WTC11 (cell line): ENCODE results near the gene TAMM41.

ENCODE experiments used
- CREB1 ChIP-seq: sonication (generic); formaldehyde crosslinking; IDR thresholded peaks from 2 replicates; pipeline ENCODE4 v1.8.0; 2023; ENCODE audit warnings: mild to moderate bottlenecking, missing genetic modification reagents
- GTF2I ChIP-seq: fragments of 250-450 bp; sonication (Bioruptor Pico); conservative IDR thresholded peaks from 2 replicates; pipeline ENCODE4 v1.4.0; 2021; ENCODE audit warnings: mild to moderate bottlenecking
- MAX ChIP-seq: sonication (generic); formaldehyde crosslinking; IDR thresholded peaks from 2 replicates; pipeline ENCODE4 v1.8.0; 2022; ENCODE audit warnings: mild to moderate bottlenecking, missing genetic modification reagents
- MXD4 ChIP-seq: fragments of 250-450 bp; sonication (Bioruptor Pico); IDR thresholded peaks from 2 replicates; pipeline ENCODE4 v1.8.0; 2021; ENCODE audit warnings: mild to moderate bottlenecking, moderate library complexity, borderline replicate concordance
- NR3C1 ChIP-seq: sonication (generic); formaldehyde crosslinking; conservative IDR thresholded peaks from 2 replicates; pipeline ENCODE4 v1.8.1; 2023; ENCODE audit warnings: low read depth, mild to moderate bottlenecking, missing genetic modification reagents
- RELA ChIP-seq: sonication (generic); formaldehyde crosslinking; IDR thresholded peaks from 2 replicates; pipeline ENCODE4 v1.8.1; 2022; ENCODE audit warnings: missing genetic modification reagents, mild to moderate bottlenecking, borderline replicate concordance
- SMAD3 ChIP-seq: sonication (generic); formaldehyde crosslinking; IDR thresholded peaks from 2 replicates; pipeline ENCODE4 v1.8.0; 2022; ENCODE audit warnings: missing genetic modification reagents, mild to moderate bottlenecking, borderline replicate concordance
- USF2 ChIP-seq: sonication (generic); formaldehyde crosslinking; IDR thresholded peaks from 2 replicates; pipeline ENCODE4 v1.8.1; 2023; ENCODE audit warnings: mild to moderate bottlenecking, missing genetic modification reagents, moderate library complexity
- ZNF121 ChIP-seq: sonication (generic); formaldehyde crosslinking; IDR thresholded peaks from 2 replicates; pipeline ENCODE4 v1.8.0; 2023; ENCODE audit warnings: missing genetic modification reagents
- ZNF219 ChIP-seq: sonication (generic); formaldehyde crosslinking; IDR thresholded peaks from 2 replicates; pipeline ENCODE4 v1.8.0; 2023; ENCODE audit warnings: missing genetic modification reagents, mild to moderate bottlenecking, borderline replicate concordance
- ZNF423 ChIP-seq: fragments of 250-450 bp; sonication (Bioruptor Pico); IDR thresholded peaks from 2 replicates; pipeline ENCODE4 v2.1.2; 2022; ENCODE audit warnings: mild to moderate bottlenecking, moderate library complexity
- TF ChIP-seq, protein P1 (sequence below): fragments of 200-600 bp; IDR thresholded peaks from 2 replicates; pipeline ENCODE4 v1.8.0; 2022; ENCODE audit warnings: antibody characterized with exemption
- TF ChIP-seq, protein P2 (sequence below): sonication (generic); formaldehyde crosslinking; IDR thresholded peaks from 2 replicates; pipeline ENCODE4 v1.8.1; 2022; ENCODE audit warnings: mild to moderate bottlenecking, missing genetic modification reagents, moderate library complexity, borderline replicate concordance

- TF ChIP-seq MAX (CRISPR knock-in tag): no peak
- TF ChIP-seq, protein P1, sequence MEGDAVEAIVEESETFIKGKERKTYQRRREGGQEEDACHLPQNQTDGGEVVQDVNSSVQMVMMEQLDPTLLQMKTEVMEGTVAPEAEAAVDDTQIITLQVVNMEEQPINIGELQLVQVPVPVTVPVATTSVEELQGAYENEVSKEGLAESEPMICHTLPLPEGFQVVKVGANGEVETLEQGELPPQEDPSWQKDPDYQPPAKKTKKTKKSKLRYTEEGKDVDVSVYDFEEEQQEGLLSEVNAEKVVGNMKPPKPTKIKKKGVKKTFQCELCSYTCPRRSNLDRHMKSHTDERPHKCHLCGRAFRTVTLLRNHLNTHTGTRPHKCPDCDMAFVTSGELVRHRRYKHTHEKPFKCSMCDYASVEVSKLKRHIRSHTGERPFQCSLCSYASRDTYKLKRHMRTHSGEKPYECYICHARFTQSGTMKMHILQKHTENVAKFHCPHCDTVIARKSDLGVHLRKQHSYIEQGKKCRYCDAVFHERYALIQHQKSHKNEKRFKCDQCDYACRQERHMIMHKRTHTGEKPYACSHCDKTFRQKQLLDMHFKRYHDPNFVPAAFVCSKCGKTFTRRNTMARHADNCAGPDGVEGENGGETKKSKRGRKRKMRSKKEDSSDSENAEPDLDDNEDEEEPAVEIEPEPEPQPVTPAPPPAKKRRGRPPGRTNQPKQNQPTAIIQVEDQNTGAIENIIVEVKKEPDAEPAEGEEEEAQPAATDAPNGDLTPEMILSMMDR: no peak
- TF ChIP-seq CREB1 (CRISPR knock-in tag): no peak
- TF ChIP-seq MXD4 (CRISPR knock-in tag): no peak
- TF ChIP-seq ZNF121 (CRISPR knock-in tag): no peak
- no peak for TF ChIP-seq USF2 (CRISPR knock-in tag)
- TF ChIP-seq GTF2I (CRISPR knock-in tag): no peak
- no peak for TF ChIP-seq ZNF423
- no peak for TF ChIP-seq SMAD3 (CRISPR knock-in tag)
- TF ChIP-seq ZNF219 (CRISPR knock-in tag): no peak
- TF ChIP-seq, protein P2, sequence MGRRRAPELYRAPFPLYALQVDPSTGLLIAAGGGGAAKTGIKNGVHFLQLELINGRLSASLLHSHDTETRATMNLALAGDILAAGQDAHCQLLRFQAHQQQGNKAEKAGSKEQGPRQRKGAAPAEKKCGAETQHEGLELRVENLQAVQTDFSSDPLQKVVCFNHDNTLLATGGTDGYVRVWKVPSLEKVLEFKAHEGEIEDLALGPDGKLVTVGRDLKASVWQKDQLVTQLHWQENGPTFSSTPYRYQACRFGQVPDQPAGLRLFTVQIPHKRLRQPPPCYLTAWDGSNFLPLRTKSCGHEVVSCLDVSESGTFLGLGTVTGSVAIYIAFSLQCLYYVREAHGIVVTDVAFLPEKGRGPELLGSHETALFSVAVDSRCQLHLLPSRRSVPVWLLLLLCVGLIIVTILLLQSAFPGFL (CRISPR knock-in tag): no peak
- TF ChIP-seq NR3C1 (CRISPR knock-in tag): no peak
- TF ChIP-seq RELA (CRISPR knock-in tag): no peak
Observed at GRCh38 chr3:11845651-11846050, 1.0 kb downstream of the TAMM41 start.
